ENCODE data around the gene RAF1. TPM values are rescaled to one million over a fixed set of nuclear protein-coding genes. Genes with fewer than 3 reads are reported as not detected.
"Not testable (repeated sequence)": the region's sequence is repeated elsewhere in the genome, so short reads cannot be mapped to it uniquely, and the experiment has no call there.

Gene RAF1
- total and polyA plus RNA-seq, 5 experiments from 2014 or later, result 49.4 to 142 (median 75.1) TPM

DNA sequence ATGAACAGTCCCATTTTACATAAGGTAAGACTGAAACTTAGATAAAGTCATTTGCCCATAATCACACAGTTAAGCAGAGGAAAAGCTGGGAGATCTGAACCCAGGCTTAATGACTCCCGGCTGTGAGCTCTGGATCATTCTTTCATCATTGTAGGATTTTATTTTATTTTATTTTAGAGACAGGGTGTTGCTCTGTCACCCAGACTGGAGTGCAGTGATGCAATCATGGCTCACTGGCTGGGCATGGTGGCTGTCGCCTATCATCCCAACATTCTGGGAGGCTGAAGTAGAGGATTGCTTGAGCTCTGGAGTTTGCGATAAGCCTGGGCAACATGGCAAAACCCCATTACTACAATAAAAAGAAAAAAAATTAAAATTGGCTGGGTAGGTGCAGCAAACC, 31.2 kb upstream of the RAF1 start:
- DNase-seq (no peak), ATAC-seq (no peak)
- H3K27me3 Mint-ChIP-seq, result no peaks in the 10 kb centered on the region
- H3K36me3 Mint-ChIP-seq, result no peaks in the 10 kb centered on the region
- POLR2A ChIA-PET, result no interaction called here
- H3K4me1 Mint-ChIP-seq, result no peaks in the 10 kb centered on the region
- H3K4me3 Mint-ChIP-seq, result no peak overlapping the region
- no peak overlapping the region for H3K27ac Mint-ChIP-seq
- no peaks in the 10 kb centered on the region for H3K9me3 Mint-ChIP-seq

DNA sequence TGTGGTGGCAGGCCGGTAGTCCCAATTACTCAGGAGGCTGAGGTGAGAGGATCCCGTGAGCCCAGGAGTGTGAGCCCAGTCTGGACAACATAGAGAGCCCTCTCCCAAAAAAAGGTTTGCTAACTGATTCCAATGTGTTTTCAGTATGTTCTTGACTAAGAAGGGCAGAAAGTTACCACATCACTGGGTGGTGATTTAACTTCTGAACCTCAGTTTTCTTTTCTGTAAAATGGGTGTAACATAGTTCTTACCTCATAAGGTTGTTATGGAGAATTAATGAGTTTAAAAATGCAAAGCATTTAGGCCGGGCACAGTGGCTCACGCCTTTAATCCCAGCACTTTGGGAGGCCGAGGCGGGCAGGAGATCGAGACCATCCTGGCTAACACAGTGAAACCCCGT, 28.5 kb upstream of the RAF1 start:
- Mint-ChIP-seq H3K4me1 (no peaks in the 10 kb centered on the region), H3K4me3 (no peak overlapping the region), H3K27me3 (peaks cover 0 to 9% (median 6%) of the 10 kb centered on the region in 5 donors), H3K27ac (no peak overlapping the region), H3K36me3 (no peaks in the 10 kb centered on the region), H3K9me3 (no peaks in the 10 kb centered on the region)
- ATAC-seq (no peak), DNase-seq (no peak)
- POLR2A ChIA-PET, result no interaction called here

DNA sequence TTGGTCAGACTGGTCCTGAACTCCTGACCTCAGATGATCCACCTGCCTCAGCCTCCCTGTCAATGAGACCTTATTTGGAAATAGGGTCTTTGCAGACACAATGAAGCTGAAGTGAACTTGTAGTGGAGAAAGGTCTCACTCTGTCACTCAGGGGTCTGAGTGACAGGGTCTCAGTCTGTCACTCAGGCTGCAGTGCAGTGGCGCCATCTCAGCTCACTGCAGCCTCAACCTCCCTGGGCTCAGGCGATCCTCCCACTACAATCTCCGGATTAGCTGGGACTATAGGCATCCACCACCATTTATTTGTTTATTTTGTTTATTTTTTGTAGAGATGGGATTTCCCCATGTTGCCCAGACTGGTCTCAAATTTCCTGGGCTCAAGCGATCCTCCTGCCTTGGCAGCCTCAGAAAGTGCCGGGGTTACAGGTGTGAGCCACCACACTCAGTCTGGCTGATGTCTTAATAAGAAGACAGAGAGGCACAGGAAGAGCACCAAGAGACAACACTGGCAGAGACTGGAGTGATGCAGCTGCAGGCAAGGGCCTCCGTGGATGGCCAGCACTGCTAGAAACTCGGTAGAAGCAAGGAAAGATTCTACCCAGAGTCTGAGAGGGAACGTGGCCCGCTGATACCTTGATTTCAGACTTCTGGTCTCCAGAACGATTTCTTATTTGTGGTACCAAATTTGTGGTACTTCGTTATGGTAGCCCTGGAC, 26.2 kb upstream of the RAF1 start:
- Mint-ChIP-seq H3K27me3 (peaks cover 0 to 12% (median 6%) of the 10 kb centered on the region in 5 donors), H3K36me3 (no peaks in the 10 kb centered on the region), H3K4me1 (no peaks in the 10 kb centered on the region), H3K4me3 (no peak overlapping the region), H3K9me3 (no peaks in the 10 kb centered on the region), H3K27ac (no peak overlapping the region)
- no peak for DNase-seq
- no peak for ATAC-seq
- POLR2A ChIA-PET, result no interaction called here

DNA sequence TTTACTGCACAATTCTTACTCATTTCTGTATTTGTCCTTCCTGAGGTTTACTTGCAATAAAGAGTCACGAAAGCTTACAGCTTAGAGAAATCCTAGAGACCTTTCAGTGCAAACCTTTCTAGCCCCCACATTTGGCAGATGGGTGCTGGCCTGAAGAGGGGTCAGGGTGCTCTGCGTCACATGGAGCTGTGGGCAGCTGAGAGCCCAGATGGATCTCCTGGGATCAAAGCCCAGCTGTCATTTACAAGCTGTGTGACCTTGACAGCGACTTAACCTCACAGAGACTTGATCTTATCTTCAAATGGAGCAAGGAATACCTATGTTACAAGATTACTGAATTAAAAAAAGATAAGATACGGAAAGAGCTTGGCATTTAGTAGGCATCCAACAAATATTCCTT, 24.0 kb upstream of the RAF1 start:
- no peak overlapping the region for H3K27ac Mint-ChIP-seq
- no peaks in the 10 kb centered on the region for H3K36me3 Mint-ChIP-seq
- H3K9me3 Mint-ChIP-seq, result no peaks in the 10 kb centered on the region
- H3K27me3 Mint-ChIP-seq, result peaks cover 0 to 12% (median 6%) of the 10 kb centered on the region in 5 donors
- H3K4me1 Mint-ChIP-seq, result no peaks in the 10 kb centered on the region
- no peak overlapping the region for H3K4me3 Mint-ChIP-seq
- DNase-seq, result no peak
- no peak for ATAC-seq
- POLR2A ChIA-PET, result interaction anchor here (0.6 kb wide), 1 partner anchor 57 kb away, joined by 4 read pairs; no protein-coding TSS in a partner anchor

DNA sequence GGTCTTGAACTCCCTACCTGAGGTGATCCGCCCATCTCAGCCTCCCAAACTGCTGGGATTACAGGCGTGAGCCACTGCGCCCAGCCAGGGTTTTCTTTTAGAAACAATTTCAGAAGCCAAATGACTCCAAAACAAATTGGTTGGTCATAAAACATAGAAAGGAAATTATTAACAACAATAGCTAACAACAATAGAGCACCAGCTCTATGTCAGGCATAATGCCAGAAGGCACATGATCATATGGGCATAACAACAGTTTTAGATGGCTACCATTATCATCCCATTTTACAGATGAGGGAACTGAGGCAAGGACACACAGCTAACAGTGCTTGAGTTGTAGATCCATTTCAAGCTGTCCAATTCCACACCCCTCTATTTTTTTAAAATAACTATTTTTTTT, 22.2 kb upstream of the RAF1 start:
- Mint-ChIP-seq H3K4me3 (no peak overlapping the region), H3K27me3 (peaks cover 0 to 12% (median 6%) of the 10 kb centered on the region in 5 donors), H3K27ac (no peak overlapping the region), H3K4me1 (no peaks in the 10 kb centered on the region), H3K36me3 (no peaks in the 10 kb centered on the region), H3K9me3 (no peaks in the 10 kb centered on the region)
- POLR2A ChIA-PET, result no interaction called here
- no peak for DNase-seq
- no peak for ATAC-seq

DNA sequence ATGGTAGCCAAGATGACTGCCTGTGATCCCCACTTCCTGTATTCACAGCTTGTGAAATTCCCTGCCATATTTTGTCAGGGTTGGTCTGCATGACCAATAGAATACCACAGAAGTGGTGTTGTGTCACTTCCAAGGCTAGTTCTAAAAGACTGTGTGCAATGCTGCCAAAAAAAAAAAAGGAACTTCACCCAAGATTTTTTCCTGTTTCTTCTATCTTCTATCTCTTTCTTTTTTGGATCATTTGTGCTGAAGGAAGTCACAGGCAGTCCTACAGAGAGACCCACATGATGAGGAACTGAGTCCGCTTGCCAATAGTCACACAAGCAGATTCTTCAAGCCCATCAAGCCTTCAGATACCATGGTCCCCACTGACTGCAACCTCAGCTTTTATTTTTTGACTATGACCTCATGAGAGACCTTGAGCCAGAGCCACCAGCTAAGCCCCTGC, 18.1 kb upstream of the RAF1 start:
- POLR2A ChIA-PET, result no interaction called here
- Mint-ChIP-seq H3K9me3 (no peaks in the 10 kb centered on the region), H3K4me3 (no peak overlapping the region), H3K4me1 (peaks cover 0 to 2% (median 0%) of the 10 kb centered on the region in 4 donors), H3K36me3 (no peaks in the 10 kb centered on the region), H3K27ac (no peak overlapping the region), H3K27me3 (peaks cover 0 to 5% (median 0%) of the 10 kb centered on the region in 5 donors)
- no peak for DNase-seq
- ATAC-seq, result no peak

DNA sequence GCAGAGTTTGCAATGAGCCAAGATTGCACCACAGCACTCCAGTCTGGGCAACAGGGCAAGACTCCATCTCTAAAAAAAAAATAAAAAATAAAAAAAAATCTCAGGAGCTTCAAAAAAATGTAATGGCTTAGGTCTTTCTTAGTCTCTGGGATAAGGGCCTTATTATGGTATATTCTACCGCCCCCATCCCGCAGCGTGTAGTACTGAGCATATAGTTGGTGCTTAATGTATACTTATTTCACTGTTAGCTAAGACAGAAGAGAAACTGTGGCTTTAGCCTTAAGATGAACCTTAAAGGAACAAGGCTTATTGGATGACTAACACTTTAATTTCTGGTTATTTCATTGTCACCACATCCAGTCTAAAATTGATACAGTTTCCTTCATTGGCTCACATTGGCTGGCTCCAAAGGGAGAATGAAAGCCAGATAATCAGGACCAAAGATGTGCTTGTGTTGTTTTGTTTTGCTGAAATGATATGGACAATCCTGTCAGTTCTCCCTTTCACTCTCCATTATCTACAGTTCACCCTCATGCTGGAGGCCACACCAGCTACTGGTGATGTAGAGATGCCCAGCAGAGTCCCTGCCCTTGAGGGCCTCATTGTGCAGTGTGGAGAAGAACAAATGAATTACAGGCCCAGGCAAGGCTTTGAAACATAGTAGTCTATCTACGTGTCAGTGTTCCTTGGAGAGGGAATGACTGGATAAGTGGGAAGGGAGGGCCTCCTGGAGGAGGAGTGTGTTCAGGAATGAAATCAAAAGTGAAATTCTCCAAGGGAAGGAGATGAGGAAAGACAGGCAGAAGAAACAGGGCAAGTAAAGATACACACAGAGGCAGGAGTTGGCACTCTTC, 17.4 kb upstream of the RAF1 start:
- ATAC-seq, result no peak
- DNase-seq, result no peak
- H3K4me1 Mint-ChIP-seq, result peaks cover 0 to 2% (median 0%) of the 10 kb centered on the region in 4 donors
- POLR2A ChIA-PET, result no interaction called here
- no peak overlapping the region for H3K4me3 Mint-ChIP-seq
- peak overlapping the region in 1 of 10 donors; percentile 26 for H3K27ac Mint-ChIP-seq
- peaks cover 0 to 5% (median 0%) of the 10 kb centered on the region in 5 donors for H3K27me3 Mint-ChIP-seq
- H3K9me3 Mint-ChIP-seq, result no peaks in the 10 kb centered on the region
- H3K36me3 Mint-ChIP-seq, result no peaks in the 10 kb centered on the region

DNA sequence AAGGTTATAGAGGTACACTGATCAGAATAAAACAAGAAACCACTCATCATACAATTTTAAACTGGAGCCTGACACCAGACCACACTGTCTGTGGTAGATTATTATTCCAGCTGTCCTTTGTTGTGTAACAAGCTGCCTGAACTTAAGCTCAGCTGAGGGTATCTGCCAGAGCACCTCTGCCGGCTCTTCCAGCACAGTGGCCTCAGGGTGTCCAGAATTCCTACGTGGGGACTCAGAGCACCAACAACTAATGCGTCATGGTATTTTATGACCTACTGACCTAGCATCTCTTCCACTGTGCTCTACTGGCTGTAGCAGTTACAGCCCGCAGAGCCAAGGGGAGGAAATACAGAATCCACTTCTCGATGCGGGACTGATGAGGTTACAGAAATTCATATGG, 15.6 kb upstream of the RAF1 start:
- ATAC-seq, result no peak
- Mint-ChIP-seq H3K4me1 (peaks cover 0 to 2% (median 0%) of the 10 kb centered on the region in 4 donors), H3K36me3 (no peaks in the 10 kb centered on the region), H3K4me3 (no peak overlapping the region), H3K27ac (peak overlapping the region in 1 of 10 donors; percentile 46), H3K27me3 (peaks cover 0 to 5% (median 0%) of the 10 kb centered on the region in 5 donors), H3K9me3 (peaks cover 0 to 13% (median 1%) of the 10 kb centered on the region in 9 donors)
- no peak for DNase-seq
- POLR2A ChIA-PET, result no interaction called here

DNA sequence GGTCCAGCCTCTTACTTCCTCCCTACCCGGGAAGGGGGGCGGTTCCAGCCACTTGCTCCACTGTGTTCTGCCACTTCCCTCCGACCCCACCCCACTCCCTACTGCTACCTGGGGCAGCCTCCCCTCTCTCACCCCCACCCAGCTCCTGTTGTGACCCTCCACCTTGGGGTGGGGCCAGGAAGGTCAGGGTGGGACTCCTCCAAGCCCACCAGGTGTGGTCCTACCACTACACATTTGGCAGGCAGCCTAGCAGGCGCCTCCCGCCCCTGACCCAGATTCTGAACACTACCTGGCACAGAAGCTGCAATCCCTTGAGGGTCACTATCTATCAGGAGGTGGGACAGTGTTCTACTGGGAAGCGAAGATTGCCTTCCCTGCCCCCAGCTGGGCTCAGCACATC, 13.7 kb upstream of the RAF1 start:
- POLR2A ChIA-PET, result no interaction called here
- H3K27me3 Mint-ChIP-seq, result peaks cover 0 to 5% (median 0%) of the 10 kb centered on the region in 5 donors
- peaks cover 0 to 17% (median 1%) of the 10 kb centered on the region in 9 donors for H3K9me3 Mint-ChIP-seq
- H3K27ac Mint-ChIP-seq, result no peak overlapping the region
- no peak for ATAC-seq
- H3K36me3 Mint-ChIP-seq, result no peaks in the 10 kb centered on the region
- H3K4me1 Mint-ChIP-seq, result peaks cover 0 to 2% (median 0%) of the 10 kb centered on the region in 4 donors
- no peak overlapping the region for H3K4me3 Mint-ChIP-seq
- DNase-seq, result no peak

DNA sequence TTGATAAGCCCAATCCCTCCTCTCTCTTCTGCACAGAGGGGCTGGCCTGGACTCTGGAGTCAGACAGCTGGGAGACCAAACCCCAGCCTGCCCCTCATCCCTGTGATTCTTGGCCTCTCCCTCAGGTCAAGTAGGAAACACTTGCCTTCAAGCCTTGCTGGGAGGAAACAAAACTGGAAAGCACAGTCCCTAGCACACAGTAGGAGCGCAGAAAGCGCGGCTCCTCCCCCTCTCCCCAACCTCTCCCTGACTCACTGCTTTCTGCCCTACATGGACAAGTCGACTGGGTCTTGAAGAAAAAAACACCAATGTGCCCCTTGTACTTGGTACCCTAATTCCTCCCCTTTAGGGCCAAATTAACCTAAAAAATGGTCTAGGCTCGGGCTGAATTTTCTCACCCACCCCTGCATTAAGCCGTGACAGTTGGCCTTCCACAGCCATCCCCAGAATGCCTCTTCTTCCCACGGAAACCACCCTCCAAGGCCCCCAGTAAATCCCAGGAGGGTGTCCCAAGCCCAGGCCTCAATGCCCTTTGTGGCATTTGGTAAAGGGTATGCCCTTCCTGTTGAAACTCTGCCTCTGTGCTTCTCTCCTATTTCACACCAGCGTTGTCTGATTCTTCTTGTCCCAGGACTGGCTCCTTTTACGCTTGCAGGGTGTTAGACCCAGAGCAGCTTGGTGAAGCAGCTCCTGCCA, 11.3 kb upstream of the RAF1 start:
- Mint-ChIP-seq H3K9me3 (peaks cover 0 to 17% (median 1%) of the 10 kb centered on the region in 9 donors), H3K27ac (no peak overlapping the region), H3K36me3 (no peaks in the 10 kb centered on the region), H3K4me3 (no peak overlapping the region), H3K4me1 (peaks cover 0 to 2% (median 0%) of the 10 kb centered on the region in 4 donors), H3K27me3 (peaks cover 0 to 5% (median 0%) of the 10 kb centered on the region in 5 donors)
- ATAC-seq (no peak), DNase-seq (no peak)
- POLR2A ChIA-PET, result no interaction called here

DNA sequence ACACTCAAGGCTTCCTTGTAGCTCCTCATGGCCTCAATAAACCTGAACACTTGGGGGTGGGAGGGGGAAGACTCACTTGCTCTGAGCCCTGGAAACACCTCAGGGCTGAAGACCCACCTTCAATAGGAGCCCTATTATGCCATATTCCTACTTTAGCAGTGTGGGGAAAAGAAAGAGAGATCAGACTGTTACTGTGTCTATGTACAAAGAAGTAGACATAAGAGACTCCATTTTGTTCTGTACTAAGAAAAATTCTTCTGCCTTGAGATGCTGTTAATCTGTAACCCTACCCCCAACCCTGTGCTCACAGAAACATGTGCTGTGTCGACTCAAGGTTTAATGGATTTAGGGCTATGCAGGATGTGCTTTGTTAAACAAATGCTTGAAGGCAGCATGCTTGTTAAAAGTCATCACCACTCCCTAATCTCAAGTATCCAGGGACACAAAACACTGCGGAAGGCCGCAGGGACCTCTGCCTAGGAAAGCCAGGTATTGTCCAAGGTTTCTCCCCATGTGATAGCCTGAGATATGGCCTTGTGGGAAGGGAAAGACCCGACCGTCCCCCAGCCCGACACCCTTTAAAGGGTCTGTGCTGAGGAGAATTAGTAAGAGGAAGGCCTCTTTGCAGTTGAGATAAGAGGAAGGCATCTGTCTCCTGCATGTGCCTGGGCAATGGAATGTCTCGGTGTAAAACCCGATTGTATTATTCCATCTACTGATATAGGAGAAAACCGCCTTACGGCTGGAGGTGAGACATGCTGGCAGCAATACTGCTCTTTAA, 10.2 kb upstream of the RAF1 start:
- H3K4me3 Mint-ChIP-seq, ATAC-seq, H3K27me3 Mint-ChIP-seq, H3K27ac Mint-ChIP-seq, H3K4me1 Mint-ChIP-seq, POLR2A ChIA-PET, H3K36me3 Mint-ChIP-seq, DNase-seq: not testable (repeated sequence)
- H3K9me3 Mint-ChIP-seq, result peaks cover 0 to 17% (median 1%) of the 10 kb centered on the region in 9 donors

DNA sequence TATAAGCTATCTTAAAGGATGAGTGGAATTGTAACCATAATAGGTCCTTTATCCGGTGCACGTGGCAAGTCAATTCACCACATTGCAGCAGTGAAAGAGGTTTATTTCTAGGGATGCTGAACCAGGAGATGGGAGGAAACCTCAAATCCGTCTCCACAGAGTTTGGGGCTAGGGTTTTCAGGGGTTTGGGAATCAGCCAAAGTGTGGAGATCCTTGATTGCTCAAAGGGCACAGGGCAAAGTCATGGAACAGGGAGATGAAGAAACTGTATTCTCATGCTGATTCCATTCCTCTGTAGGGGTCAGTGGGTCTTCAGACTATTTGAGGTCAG, 7.2 kb upstream of the RAF1 start:
- no peaks in the 10 kb centered on the region for H3K36me3 Mint-ChIP-seq
- no peak for DNase-seq
- H3K27me3 Mint-ChIP-seq, result no peaks in the 10 kb centered on the region
- no peak for ATAC-seq
- H3K27ac Mint-ChIP-seq, result peak overlapping the region in 1 of 10 donors; percentile 24
- H3K4me3 Mint-ChIP-seq, result no peak overlapping the region
- peaks cover 0 to 17% (median 4%) of the 10 kb centered on the region in 9 donors for H3K9me3 Mint-ChIP-seq
- POLR2A ChIA-PET, result no interaction called here
- H3K4me1 Mint-ChIP-seq, result peaks cover 0 to 2% (median 0%) of the 10 kb centered on the region in 4 donors
